ENCODE measurements around the gene OR5B12.

The OR5B12 gene

DNA sequence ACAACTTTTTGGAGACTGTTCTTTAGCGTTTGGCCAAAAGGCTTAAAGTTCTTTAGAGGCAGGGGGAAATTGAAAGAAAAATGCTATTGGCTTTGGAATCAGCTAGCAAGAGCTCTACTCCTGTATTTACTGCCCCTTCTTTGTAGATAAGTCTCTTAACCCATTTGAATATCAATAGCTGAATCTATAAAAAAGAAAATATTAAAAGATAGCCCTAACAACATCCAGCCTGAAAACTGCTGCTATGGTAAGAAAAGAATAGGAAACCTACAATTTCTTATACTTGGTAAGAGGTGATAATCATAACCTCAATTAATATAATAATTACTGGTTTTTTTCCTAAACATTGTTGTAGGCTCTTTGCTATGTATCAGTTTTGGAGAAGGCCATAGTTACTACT is at the start of gene OR5B12:
Gene OR5B12 (minus strand): TSS at position 101 of the 400 bp plus-strand sequence. CDS start 2,085 bp downstream, outside the sequence.
- ATAC-seq (no peak), DNase-seq (no peak)
- Mint-ChIP-seq H3K36me3 (ENCODE audit: low read depth) (peaks cover 3% of the 10 kb centered on the region), H3K4me1 (no peaks in the 10 kb centered on the region), H3K4me3 (no peak within 1 kb of the TSS), H3K27me3 (peaks cover 2% of the 10 kb centered on the region), H3K27ac (no peak within 1 kb of the TSS), H3K9me3 (peaks cover 6% of the 10 kb centered on the region)

DNA sequence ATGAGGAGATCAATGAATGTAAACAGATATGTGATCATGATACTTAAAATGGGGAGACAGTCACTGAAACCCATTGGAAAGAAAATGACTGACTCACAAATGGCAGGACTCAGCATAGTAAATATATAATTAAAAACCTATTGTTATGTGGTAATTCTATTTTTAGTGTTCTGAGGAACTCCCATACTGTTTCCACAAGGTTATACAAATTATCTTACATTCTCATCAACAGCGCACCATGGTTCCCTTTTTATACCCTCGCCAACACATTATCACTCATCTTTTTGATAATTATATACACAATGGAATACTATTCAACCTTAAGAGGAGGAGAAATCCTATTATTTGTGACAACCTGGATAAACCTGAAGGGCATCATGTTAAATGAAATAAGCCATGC is 48.8 kb upstream of the OR5B12 start:
- ATAC-seq (no peak), DNase-seq (no peak)
- Mint-ChIP-seq H3K36me3 (ENCODE audit: low read depth) (no peaks in the 10 kb centered on the region), H3K27ac (no peak overlapping the region), H3K4me1 (peaks cover 20% of the 10 kb centered on the region), H3K4me3 (no peak overlapping the region), H3K9me3 (no peaks in the 10 kb centered on the region), H3K27me3 (no peaks in the 10 kb centered on the region)

DNA sequence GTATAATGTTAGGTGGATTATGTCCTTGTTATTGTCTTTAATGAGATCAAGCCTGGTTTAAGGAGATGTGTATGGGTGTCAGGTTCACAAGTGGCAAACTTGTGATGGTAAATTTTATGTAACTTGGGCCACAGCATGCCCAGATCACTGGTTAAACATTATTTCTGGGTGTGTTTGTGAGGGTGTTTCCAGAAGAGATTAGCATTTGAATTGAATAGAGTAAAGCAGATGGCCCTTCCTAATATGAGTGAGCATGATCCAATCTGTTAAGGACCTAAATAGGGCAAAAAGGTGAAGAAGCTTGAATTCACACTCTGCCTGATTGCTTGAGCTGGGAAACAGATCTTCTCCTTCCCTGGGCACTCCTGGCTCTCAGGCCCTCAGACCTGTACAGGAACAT is 45.1 kb upstream of the OR5B12 start:
- Mint-ChIP-seq H3K9me3 (peaks cover 4% of the 10 kb centered on the region), H3K4me1 (no peaks in the 10 kb centered on the region), H3K27ac (no peak overlapping the region), H3K4me3 (no peak overlapping the region), H3K36me3 (ENCODE audit: low read depth) (no peaks in the 10 kb centered on the region), H3K27me3 (no peaks in the 10 kb centered on the region)
- no peak for DNase-seq
- no peak for ATAC-seq

DNA sequence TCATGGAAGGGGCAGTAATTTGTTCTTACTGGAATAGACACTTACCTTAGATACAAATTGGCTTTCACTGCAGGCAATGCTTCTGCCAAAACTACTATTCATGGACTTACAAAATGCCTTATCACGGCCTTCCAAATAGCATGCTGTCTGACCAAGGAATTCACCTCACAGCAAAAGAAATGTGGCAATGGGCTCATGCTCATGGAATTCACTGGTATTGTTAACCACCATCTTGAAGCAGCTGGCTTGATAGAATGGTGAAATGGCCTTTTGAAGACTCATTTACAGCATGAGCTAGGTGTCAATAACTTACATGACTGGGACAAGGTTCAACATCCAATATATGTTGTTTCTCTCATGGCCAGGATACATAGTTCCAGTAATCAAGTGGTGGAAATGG is 43.9 kb upstream of the OR5B12 start:
- Mint-ChIP-seq H3K4me3 (no peak overlapping the region), H3K27me3 (no peaks in the 10 kb centered on the region)

DNA sequence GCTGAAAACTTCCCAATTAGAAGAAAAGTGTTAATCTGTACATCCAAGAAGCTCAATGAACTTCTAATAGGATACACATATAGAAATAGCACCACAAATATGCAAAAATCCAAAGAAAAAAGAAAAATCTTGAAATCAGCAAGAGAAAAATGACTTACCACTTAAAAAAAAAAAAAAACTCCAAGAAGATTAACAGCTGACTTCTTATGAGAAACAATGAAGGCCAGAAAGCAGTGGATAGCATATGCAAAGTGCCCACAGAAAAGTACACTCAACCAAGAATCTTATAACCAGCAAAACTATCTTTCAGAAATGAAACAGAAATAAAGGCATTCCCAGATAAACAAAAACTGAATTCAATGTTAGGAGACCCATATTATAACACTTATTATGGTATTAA is 29.9 kb upstream of the OR5B12 start:
- DNase-seq (no peak), ATAC-seq (no peak)
- no peak overlapping the region for H3K4me3 Mint-ChIP-seq
- H3K9me3 Mint-ChIP-seq: peaks cover 59% of the 10 kb centered on the region
- peaks cover 12% of the 10 kb centered on the region for H3K36me3 Mint-ChIP-seq (ENCODE audit: low read depth)
- no peaks in the 10 kb centered on the region for H3K4me1 Mint-ChIP-seq
- no peak overlapping the region for H3K27ac Mint-ChIP-seq
- peaks cover 7% of the 10 kb centered on the region for H3K27me3 Mint-ChIP-seq

More for the DNA sequence above, 43.9 kb upstream of the OR5B12 start:
- H3K4me1 Mint-ChIP-seq: no peaks in the 10 kb centered on the region
- H3K36me3 Mint-ChIP-seq (ENCODE audit: low read depth): no peaks in the 10 kb centered on the region
- no peak overlapping the region for H3K27ac Mint-ChIP-seq
- no peak for ATAC-seq
- no peak for DNase-seq
- H3K9me3 Mint-ChIP-seq: peaks cover 4% of the 10 kb centered on the region

DNA sequence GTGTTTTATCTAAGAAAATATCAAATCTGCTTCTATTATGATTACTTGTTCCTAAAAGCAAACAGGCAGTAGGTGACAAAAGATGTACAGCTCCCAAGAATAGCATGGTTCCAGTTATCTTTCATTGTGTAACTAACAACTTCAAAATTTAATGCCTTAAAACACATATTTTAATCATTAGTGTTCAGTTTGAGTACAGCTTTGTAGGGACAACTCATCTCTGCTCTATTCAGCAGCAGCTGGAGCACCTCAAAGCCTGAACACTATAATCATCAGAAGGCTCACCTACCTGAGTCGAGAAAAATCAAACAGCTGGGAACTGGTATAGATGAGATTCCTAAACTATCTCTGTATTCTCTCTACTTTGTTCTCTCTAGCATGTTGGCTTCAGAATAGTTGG is 24.3 kb upstream of the OR5B12 start:
- no peaks in the 10 kb centered on the region for H3K4me1 Mint-ChIP-seq
- no peak overlapping the region for H3K27ac Mint-ChIP-seq
- peaks cover 7% of the 10 kb centered on the region for H3K36me3 Mint-ChIP-seq (ENCODE audit: low read depth)
- no peak for DNase-seq
- H3K9me3 Mint-ChIP-seq: peaks cover 21% of the 10 kb centered on the region
- no peak overlapping the region for H3K4me3 Mint-ChIP-seq
- H3K27me3 Mint-ChIP-seq: no peaks in the 10 kb centered on the region
- ATAC-seq: no peak

DNA sequence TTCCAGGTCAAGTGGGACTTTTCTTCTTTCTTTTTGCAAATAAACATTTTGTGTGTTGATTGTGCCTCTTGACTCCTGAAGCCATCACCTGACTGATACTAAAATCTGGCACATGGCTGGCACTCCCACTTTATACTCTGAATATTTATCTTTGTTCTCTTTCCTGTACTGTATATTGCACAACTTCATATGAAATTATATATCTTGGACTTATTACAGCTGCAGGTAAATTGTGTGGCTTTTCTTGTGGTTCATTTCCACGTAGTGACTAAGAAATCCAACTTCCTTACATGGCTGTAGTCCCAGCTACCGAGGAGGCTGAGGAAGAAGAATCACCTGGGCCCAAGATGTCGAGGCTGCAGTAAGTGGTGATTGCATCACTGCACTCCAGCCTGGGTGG is 23.7 kb upstream of the OR5B12 start:
- no peak overlapping the region for H3K4me3 Mint-ChIP-seq
- DNase-seq (no peak), ATAC-seq (no peak)
- no peaks in the 10 kb centered on the region for H3K27me3 Mint-ChIP-seq
- peaks cover 3% of the 10 kb centered on the region for H3K36me3 Mint-ChIP-seq (ENCODE audit: low read depth)
- peaks cover 17% of the 10 kb centered on the region for H3K9me3 Mint-ChIP-seq
- no peak overlapping the region for H3K27ac Mint-ChIP-seq
- no peaks in the 10 kb centered on the region for H3K4me1 Mint-ChIP-seq

DNA sequence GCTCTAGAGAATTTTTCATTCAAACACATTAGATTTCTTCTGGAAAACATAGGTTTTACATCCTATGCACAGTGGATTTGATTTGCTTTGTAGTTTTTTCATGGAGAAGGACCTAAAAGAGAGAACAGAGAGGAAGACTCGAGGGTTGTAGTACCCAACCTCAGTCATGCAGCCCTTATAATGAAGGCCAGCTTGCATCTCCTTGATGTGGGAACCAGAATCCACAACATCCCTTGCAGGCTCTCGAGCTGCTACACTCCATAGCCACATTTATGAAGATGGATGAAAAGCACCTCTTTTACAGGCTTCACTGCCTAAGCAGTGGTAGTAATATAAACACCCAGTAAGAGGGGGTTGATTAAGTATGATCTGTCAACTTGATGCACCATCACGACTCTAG is 9.5 kb upstream of the OR5B12 start:
- Mint-ChIP-seq H3K9me3 (no peaks in the 10 kb centered on the region), H3K27ac (no peak overlapping the region), H3K36me3 (ENCODE audit: low read depth) (no peaks in the 10 kb centered on the region), H3K27me3 (peaks cover 2% of the 10 kb centered on the region), H3K4me1 (peaks cover 3% of the 10 kb centered on the region), H3K4me3 (no peak overlapping the region)
- DNase-seq: no peak
- ATAC-seq: no peak

DNA sequence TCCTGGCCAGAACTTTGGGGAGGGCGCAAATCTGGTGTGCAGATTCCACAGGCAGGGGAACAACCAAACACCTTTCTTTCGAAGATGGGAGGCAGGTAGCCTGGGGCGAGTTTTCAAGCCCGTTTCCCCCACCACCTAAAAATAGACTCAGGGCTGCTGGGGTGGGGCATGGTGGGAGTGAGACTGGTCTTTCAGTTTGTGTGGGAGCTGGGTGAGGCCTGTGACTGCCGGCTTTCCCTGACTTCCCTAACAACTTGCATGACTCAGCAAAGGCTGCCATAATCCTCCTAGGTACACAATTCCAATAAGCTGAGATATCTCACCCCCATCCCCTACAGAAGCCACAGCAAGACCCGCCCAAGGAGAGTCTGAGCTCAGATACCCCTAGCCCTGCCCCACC is 4.3 kb upstream of the OR5B12 start:
- peaks cover 6% of the 10 kb centered on the region for H3K9me3 Mint-ChIP-seq
- H3K27me3 Mint-ChIP-seq: no peaks in the 10 kb centered on the region
- H3K36me3 Mint-ChIP-seq (ENCODE audit: low read depth): peaks cover 3% of the 10 kb centered on the region
- DNase-seq (no peak), ATAC-seq (no peak)
- H3K4me3 Mint-ChIP-seq: no peak overlapping the region
- no peak overlapping the region for H3K27ac Mint-ChIP-seq
- H3K4me1 Mint-ChIP-seq: no peaks in the 10 kb centered on the region

DNA sequence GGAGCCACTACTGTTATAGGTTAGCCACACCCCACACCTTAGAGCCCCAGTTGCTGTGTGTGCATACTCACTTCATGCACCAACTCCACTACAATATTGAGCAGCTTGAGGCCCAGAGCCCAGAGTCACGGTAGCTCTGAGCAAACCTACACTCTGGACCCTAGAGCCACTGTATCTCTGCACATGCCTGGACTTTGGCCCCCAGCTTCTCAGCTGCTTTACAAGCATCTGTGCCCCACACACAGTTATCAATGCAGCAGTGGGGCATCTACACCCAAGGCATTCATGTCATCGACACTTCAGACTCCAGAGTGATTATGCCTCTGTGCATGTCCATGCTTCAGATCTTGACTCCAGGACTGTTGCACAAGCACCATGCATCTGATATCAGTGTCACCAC is 2.3 kb upstream of the OR5B12 start:
- DNase-seq (no peak), ATAC-seq (peak; percentile 20)
- Mint-ChIP-seq H3K9me3 (peaks cover 6% of the 10 kb centered on the region), H3K27ac (no peak overlapping the region), H3K4me1 (no peaks in the 10 kb centered on the region), H3K27me3 (peaks cover 2% of the 10 kb centered on the region), H3K36me3 (ENCODE audit: low read depth) (peaks cover 3% of the 10 kb centered on the region), H3K4me3 (no peak overlapping the region)

DNA sequence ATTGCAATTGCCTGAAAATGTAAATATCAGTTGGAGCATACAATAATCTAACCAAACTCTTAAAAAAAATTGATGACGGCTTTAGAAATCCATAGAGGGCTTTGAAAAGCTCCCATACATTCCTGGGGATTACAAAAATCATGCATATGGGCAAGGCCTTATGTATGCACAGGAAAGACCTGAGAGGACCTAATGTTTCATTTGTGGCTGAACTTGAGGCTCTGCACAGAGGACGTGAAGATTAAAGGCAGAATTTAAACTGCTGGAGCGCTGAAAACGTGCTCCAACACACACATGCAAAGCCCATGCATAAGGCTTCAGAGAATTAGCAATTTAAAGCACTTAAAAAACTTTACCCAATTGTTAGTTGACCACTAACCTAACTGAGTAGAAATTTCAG is 3.5 kb downstream of the OR5B12 start:
- Mint-ChIP-seq H3K27me3 (peaks cover 2% of the 10 kb centered on the region), H3K4me3 (no peak overlapping the region), H3K9me3 (peaks cover 4% of the 10 kb centered on the region), H3K4me1 (no peaks in the 10 kb centered on the region), H3K27ac (no peak overlapping the region), H3K36me3 (ENCODE audit: low read depth) (no peaks in the 10 kb centered on the region)
- no peak for DNase-seq
- ATAC-seq: no peak

DNA sequence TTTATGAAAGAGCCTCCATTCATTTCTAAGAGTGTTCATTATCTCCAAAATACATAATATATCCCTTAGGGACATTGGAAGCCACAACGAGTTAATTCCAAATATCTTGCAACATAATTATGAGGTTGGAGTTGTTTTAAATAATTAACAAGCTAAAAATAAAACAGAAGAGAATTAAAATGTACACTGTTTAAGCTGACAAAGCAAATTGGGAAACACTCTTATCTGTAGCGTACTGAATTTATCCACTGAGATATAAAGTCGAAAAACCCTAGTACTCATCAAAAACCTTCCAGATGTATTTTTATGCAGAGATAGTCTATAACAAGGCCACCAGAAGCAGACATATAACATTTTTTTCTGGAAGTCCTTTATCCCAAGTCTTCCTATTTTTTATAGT is 7.8 kb downstream of the OR5B12 start:
- H3K27me3 Mint-ChIP-seq: peaks cover 2% of the 10 kb centered on the region
- DNase-seq (no peak), ATAC-seq (no peak)
- peaks cover 14% of the 10 kb centered on the region for H3K9me3 Mint-ChIP-seq
- no peaks in the 10 kb centered on the region for H3K36me3 Mint-ChIP-seq (ENCODE audit: low read depth)
- no peak overlapping the region for H3K4me3 Mint-ChIP-seq
- H3K27ac Mint-ChIP-seq: no peak overlapping the region
- no peaks in the 10 kb centered on the region for H3K4me1 Mint-ChIP-seq

DNA sequence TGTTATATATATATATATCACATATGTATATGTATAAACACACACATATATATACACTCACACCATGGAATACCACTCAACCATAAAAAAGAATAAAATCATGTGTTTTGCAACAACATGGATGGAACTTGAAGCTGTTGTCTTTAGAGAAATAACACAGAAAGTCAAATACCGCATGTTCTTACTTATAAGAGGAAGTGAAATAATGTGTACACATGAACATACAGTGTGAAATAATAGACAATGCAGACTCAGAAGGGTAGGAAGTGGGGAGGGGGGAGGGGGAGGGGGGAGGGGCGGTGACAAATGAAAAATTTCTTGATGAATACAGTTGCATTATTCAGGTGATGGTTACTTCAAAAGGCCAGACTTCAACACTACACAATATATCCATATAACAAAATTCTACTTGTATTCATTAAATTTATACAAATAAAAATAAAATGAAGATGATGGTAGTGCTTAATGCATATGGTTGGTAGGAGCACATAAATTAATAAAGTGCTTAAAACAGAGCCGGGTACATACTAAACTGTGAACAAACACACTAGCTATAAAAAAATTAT is 8.3 kb downstream of the OR5B12 start:
- ATAC-seq (no peak), DNase-seq (no peak)
- Mint-ChIP-seq H3K27ac (no peak overlapping the region), H3K4me3 (no peak overlapping the region), H3K9me3 (peaks cover 19% of the 10 kb centered on the region), H3K36me3 (ENCODE audit: low read depth) (no peaks in the 10 kb centered on the region), H3K4me1 (no peaks in the 10 kb centered on the region), H3K27me3 (peaks cover 2% of the 10 kb centered on the region)

DNA sequence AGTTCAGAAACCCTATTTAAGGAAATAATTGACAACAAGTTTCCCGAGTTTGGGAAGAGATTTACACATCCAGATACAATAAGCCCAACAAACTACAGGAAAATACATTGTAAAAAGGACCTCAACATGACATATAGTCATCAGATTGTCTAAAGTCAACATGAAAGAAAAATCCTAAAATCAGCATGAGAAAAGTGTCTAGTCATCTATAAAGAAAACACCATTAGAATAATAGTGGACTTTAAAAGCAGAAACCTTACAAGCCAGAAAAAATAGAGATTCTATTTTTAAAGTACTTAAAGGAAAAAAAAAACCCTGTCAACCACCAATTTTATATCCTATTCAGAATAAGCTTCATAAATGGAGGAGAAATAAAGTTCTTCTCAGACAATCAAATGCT is 12.8 kb downstream of the OR5B12 start:
- Mint-ChIP-seq H3K9me3 (peaks cover 21% of the 10 kb centered on the region), H3K4me3 (no peak overlapping the region), H3K27me3 (peaks cover 3% of the 10 kb centered on the region), H3K27ac (no peak overlapping the region), H3K36me3 (ENCODE audit: low read depth) (no peaks in the 10 kb centered on the region), H3K4me1 (no peaks in the 10 kb centered on the region)
- ATAC-seq (no peak), DNase-seq (no peak)

DNA sequence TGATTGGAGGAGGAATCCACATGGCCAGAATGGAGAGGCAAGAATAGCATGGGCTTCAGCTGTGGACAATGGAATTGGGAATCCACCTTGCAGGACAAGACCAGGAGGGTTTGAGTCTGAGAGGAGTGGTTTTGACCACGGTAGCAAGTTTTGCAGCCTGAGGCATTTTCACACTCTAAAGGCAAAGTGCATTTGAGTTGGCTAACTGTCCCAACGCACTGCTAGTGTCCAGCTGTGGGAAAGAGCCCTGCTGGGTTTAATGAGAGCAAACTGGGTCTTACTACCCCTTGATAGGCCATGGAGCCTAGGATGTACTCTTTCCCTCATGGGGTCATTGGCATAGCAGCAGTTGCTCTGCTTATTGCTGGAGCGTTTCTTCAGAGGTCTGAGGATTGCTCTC is 14.0 kb downstream of the OR5B12 start, which contains the start of gene OR5B2:
Gene OR5B2 (minus strand): TSS at position 101 of the 400 bp plus-strand sequence. CDS start 4,860 bp downstream, outside the sequence.
- Mint-ChIP-seq H3K4me3 (no peak within 1 kb of the TSS), H3K36me3 (ENCODE audit: low read depth) (no peaks in the 10 kb centered on the region), H3K27ac (no peak within 1 kb of the TSS), H3K4me1 (no peaks in the 10 kb centered on the region), H3K9me3 (peaks cover 21% of the 10 kb centered on the region), H3K27me3 (peaks cover 3% of the 10 kb centered on the region)
- DNase-seq (no peak), ATAC-seq (no peak)

DNA sequence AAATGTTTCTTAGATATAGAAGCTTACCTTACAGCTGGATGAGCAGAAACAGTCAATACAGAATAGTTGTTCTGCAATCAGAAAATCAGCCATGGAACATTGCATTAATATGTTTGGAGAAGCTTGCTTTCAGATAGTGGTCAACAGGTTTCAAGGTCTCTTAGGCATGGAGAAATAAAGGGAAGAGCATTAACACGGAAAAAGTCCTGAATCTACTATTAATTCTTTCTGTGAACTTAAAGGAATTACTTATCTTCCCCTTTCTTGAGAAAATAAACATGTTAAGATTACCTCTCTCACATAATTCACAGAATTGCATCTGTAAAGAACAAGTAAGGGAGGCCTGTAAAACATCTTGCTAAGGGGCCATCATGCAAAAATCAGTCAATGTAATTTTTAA is 35.3 kb downstream of the OR5B12 start, which contains the start of gene OR5B3:
Gene OR5B3 (minus strand): TSS at position 101 of the 400 bp plus-strand sequence. CDS start 3,465 bp downstream, outside the sequence.
- Mint-ChIP-seq H3K9me3 (peaks cover 47% of the 10 kb centered on the region), H3K27me3 (no peaks in the 10 kb centered on the region), H3K4me1 (no peaks in the 10 kb centered on the region), H3K4me3 (no peak within 1 kb of the TSS), H3K36me3 (ENCODE audit: low read depth) (peaks cover 6% of the 10 kb centered on the region), H3K27ac (no peak within 1 kb of the TSS)
- DNase-seq (no peak), ATAC-seq (no peak)
